Upper lobe of left lung (tissue), 4 donors: Measurements from ENCODE around the gene STX10.

Source experiments
- CTCF ChIP-seq, 6 experiments: fragments of 450-650 bp in 4 of 6; fragments of 200-600 bp in 2 of 6; sonication (generic) in 2 of 6; IDR thresholded peaks; one replicate each; pipeline ENCODE4 v1.5.1; 2016 to 2019; ENCODE audit warnings: antibody characterized with exemption in 6 of 6
- EP300 ChIP-seq, 4 donors: sonication (generic); formaldehyde crosslinking; IDR thresholded peaks; one replicate each; pipeline ENCODE4 v1.5.1; 2017; ENCODE audit warnings: antibody characterized with exemption in 4 of 4, control low read depth in 2 of 4
- POLR2A ChIP-seq, 4 donors: fragments of 450-650 bp; IDR thresholded peaks; one replicate each; pipeline ENCODE4 v1.5.1; 2016 to 2017; ENCODE audit warnings: antibody characterized with exemption in 4 of 4, mild to moderate bottlenecking in 2 of 4
- POLR2AphosphoS5 ChIP-seq, 2 donors: sonication (generic); formaldehyde crosslinking; IDR thresholded peaks; one replicate each; pipeline ENCODE4 v1.5.1; 2017; ENCODE audit warnings: antibody characterized with exemption in 2 of 2

DNA sequence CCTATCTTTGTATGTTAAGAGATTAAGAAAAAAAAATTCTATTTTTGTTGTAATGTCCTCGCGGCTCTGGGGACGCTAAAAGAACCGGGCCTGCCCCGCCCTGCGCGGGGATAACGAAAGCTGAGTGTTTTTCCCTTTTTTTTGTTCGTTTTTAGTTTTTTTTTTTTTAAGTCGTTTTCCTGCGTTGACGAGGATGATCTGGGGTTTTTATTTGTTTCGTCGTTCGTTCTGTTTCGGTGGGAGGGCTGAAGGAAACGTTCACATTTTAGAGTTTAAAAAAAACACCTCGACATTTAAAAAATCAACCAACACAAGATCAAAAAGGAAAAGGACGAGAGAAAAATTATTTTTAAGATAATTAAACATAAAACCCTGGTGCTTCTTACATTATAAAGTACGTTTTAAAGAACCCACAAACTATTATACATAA lies 53.1 kb downstream of the STX10 start:
- TF ChIP-seq POLR2A (IDR thresholded peaks at IDR 0.05) (no peak), CTCF (IDR thresholded peaks at IDR 0.05) (no peak), EP300 (IDR thresholded peaks at IDR 0.05) (no peak), POLR2AphosphoS5 (IDR thresholded peaks at IDR 0.05) (no peak)
